HepG2 (cell line): ENCODE data around the gene KCNH1. TPM values are rescaled to one million over a fixed set of nuclear protein-coding genes. Genes with fewer than 3 reads are reported as not detected.

ENCODE experiments used
- ATAC-seq: fragments of 200-7000 bp; cut with Tn5 transposase; 3 replicates; pipeline ENCODE4 v1.9.1; 2020; ENCODE audit warnings: mild to moderate bottlenecking, moderate library complexity
- BruUV-seq: library from RNA; stranded (reverse); fragments of 400-500 nt; replicated peaks from 2 replicates; lab custom pipeline; 2021; lab: Mats Ljungman, UMichigan
- CTCF ChIA-PET: fragments of 300-600 bp; formaldehyde crosslinking; extraction: SDS; loops from one replicate; lab custom pipeline; 2021; ENCODE audit warnings: low total read pairs, inconsistent platforms, low intra/inter-chr PET ratio; lab: Yijun Ruan, JAX
- POLR2A ChIA-PET: fragments of 350-600 bp; sonication (Branson Sonifier 250); formaldehyde crosslinking; loops from one replicate; lab custom pipeline; 2020; ENCODE audit warnings: antibody characterized with exemption, inconsistent platforms; lab: Yijun Ruan, JAX
- DNase-seq: peaks from one replicate; pipeline ENCODE4 v3.0.0-alpha.2; 2015; ENCODE audit warnings: low spot score
- FAIRE-seq: peaks from 3 replicates; lab custom pipeline; 2011; peaks lifted over from hg19 to GRCh38; lab: Jason Lieb, UNC
- H2AFZ ChIP-seq: one replicate; pipeline ENCODE4 v1.6.1; 2011; ENCODE audit warnings: low read length, inconsistent platforms
- H3K27ac ChIP-seq: fragments of 300-600 bp; 3 replicates; pipeline ENCODE4 v1.8.0; 2011; ENCODE audit warnings: mixed run types, mild to moderate bottlenecking, mixed read lengths, low read length, inconsistent platforms; ENCODE audit not compliant: insufficient read depth; ENCODE audit errors: extremely low read length
- H3K27me3 ChIP-seq, 2 experiments: fragments of 200-600 bp in 1 of 2; 2 replicates in 1 of 2; 3 replicates in 1 of 2; pipeline versions ENCODE4 v1.6.0 to v1.8.0; 2011; ENCODE audit warnings: low read length in 2 of 2, mild to moderate bottlenecking in 2 of 2, moderate library complexity in 2 of 2, inconsistent platforms in 1 of 2; ENCODE audit not compliant: insufficient read depth in 2 of 2, control insufficient read depth in 1 of 2
- H3K36me3 ChIP-seq, 2 experiments: fragments of 200-600 bp in 1 of 2; replicated peaks in 1 of 2; 2 replicates in 1 of 2; 3 replicates in 1 of 2; pipeline versions ENCODE4 v1.5.1 to v1.8.0; 2011; ENCODE audit warnings: low read length in 2 of 2, inconsistent platforms in 1 of 2; ENCODE audit not compliant: insufficient read depth in 2 of 2, control insufficient read depth in 1 of 2
- H3K4me1 ChIP-seq: 2 replicates; pipeline ENCODE4 v1.5.1; 2012; ENCODE audit warnings: low read length, inconsistent platforms; ENCODE audit not compliant: insufficient read depth
- H3K4me2 ChIP-seq: 2 replicates; pipeline ENCODE4 v1.6.0; 2011; ENCODE audit warnings: low read depth, low read length, inconsistent platforms
- H3K4me3 ChIP-seq, 3 experiments: fragments of 200-600 bp in 1 of 3; sonication (generic), shearing (Covaris generic) in 1 of 3; replicated peaks in 1 of 3; 2 replicates each; pipeline ENCODE4 v1.5.1; 2011 to 2016; ENCODE audit warnings: low read length in 3 of 3, inconsistent platforms in 2 of 3, low read depth in 2 of 3, mild to moderate bottlenecking in 2 of 3, control low read depth in 1 of 3, mixed read lengths in 1 of 3; ENCODE audit not compliant: insufficient read depth in 1 of 3
- H3K79me2 ChIP-seq: one replicate; pipeline ENCODE4 v1.6.1; 2011; ENCODE audit warnings: low read length, inconsistent platforms; ENCODE audit not compliant: insufficient read depth
- H3K9ac ChIP-seq: 2 replicates; pipeline ENCODE4 v1.6.0; 2011; ENCODE audit warnings: mild to moderate bottlenecking, low read depth, low read length, inconsistent platforms; ENCODE audit not compliant: insufficient read depth
- H3K9me3 ChIP-seq: 2 replicates; pipeline ENCODE4 v1.5.1; 2012; ENCODE audit warnings: mild to moderate bottlenecking, low read length
- H4K20me1 ChIP-seq: 2 replicates; pipeline ENCODE4 v1.6.0; 2011; ENCODE audit warnings: inconsistent platforms, mild to moderate bottlenecking, low read length, moderate library complexity; ENCODE audit not compliant: insufficient read depth
- CEBPB ChIP-seq: IDR thresholded peaks from 2 replicates; pipeline ENCODE4 v1.6.1; 2011; ENCODE audit warnings: low read depth, low read length, improper control_type of control experiment, borderline replicate concordance
- LBX2 ChIP-seq: sonication (generic); formaldehyde crosslinking; IDR thresholded peaks from 2 replicates; pipeline ENCODE4 v1.5.0; 2020; ENCODE audit warnings: missing genetic modification reagents, mild to moderate bottlenecking, borderline replicate concordance
- MTA1 ChIP-seq: sonication (generic); formaldehyde crosslinking; IDR thresholded peaks from 2 replicates; pipeline ENCODE4 v1.4.0; 2020; ENCODE audit warnings: missing genetic modification reagents, mild to moderate bottlenecking, borderline replicate concordance
- MYPOP ChIP-seq: sonication (generic); formaldehyde crosslinking; IDR thresholded peaks from 2 replicates; pipeline ENCODE4 v1.8.1; 2023; ENCODE audit warnings: mild to moderate bottlenecking, moderate library complexity, missing genetic modification reagents
- SAP130 ChIP-seq: IDR thresholded peaks from 2 replicates; pipeline ENCODE4 v1.6.1; 2016; ENCODE audit warnings: low read depth
- TOE1 ChIP-seq: sonication (generic); formaldehyde crosslinking; IDR thresholded peaks from 2 replicates; pipeline ENCODE4 v1.4.0; 2020; ENCODE audit warnings: mild to moderate bottlenecking, missing genetic modification reagents
- ZFP62 ChIP-seq: sonication (generic); formaldehyde crosslinking; IDR thresholded peaks from 2 replicates; pipeline ENCODE4 v1.4.0; 2020; ENCODE audit warnings: missing genetic modification reagents
- ZNF503 ChIP-seq: sonication (generic); formaldehyde crosslinking; IDR thresholded peaks from 2 replicates; pipeline ENCODE4 v1.4.0; 2020; ENCODE audit warnings: missing genetic modification reagents
- ZSCAN9 ChIP-seq: IDR thresholded peaks from 2 replicates; pipeline ENCODE4 v1.6.1; 2016; ENCODE audit warnings: borderline replicate concordance
- WGBS: methylation state at CpG from one replicate; pipeline ENCODE4 v1.1.6; 2017; ENCODE audit warnings: low lambda C conversion rate; 5-methylcytosine and 5-hydroxymethylcytosine counted together
- in situ Hi-C: cut with HindIII; loops from 2 replicates; pipeline ENCODE4 v1.10.0; 2017; ENCODE audit warnings: low pct_unique_long_range_greater_than_20kb; ENCODE audit not compliant: extremely low pct_ligation_motif_present
- intact Hi-C: fragments of 100-400 bp; cut with micrococcal nuclease; formaldehyde crosslinking; loops from one replicate; pipeline ENCODE4 v1.10.0; 2022; ENCODE audit not compliant: unreplicated experiment
- polyA plus RNA-seq, 8 experiments: library from polyadenylated mRNA; depleted of rRNA in 3 of 8; stranded (reverse) in 7 of 8; unstranded in 1 of 8; fragments of >200 nt; fragmentation: Illumina TruSeq in 4 of 8; extraction: Trizol in 4 of 8; gene quantifications; 2 replicates each; pipeline versions ENCODE4 v1.2.1 to v1.2.3, GENCODE V29; 2011 to 2016; ENCODE audit warnings: low read depth in 4 of 8, missing spikeins in 1 of 8, mixed read lengths in 1 of 8; ENCODE audit not compliant: insufficient read depth in 1 of 8
- total RNA-seq, 5 experiments: library from RNA; depleted of rRNA; stranded (reverse); fragments of >200 nt; fragmentation: Illumina TruSeq; extraction: Trizol; gene quantifications; 2 replicates each; pipeline ENCODE4 v1.2.3, GENCODE V29; 2016; ENCODE audit warnings: low read depth in 1 of 5

The KCNH1 gene
- total and polyA plus RNA-seq, 2 of the 13 experiments (the other 11 are each of a cell fraction or from before 2014, with no cell fraction given) = not detected

GRCh38 chr1:210922666-210923065 lies 211.3 kb downstream of the KCNH1 start (continued):
- TF ChIP-seq LBX2 (CRISPR knock-in tag) = no peak
- no peak for TF ChIP-seq MTA1 (CRISPR knock-in tag)
- no peak for TF ChIP-seq MYPOP (CRISPR knock-in tag)
- no peak for TF ChIP-seq ZSCAN9 (CRISPR knock-in tag)
- no peak for TF ChIP-seq CEBPB

- ATAC-seq = no peak
- no TSS peak for BruUV-seq
- no peak for FAIRE-seq
These were observed 212.9 kb downstream of the KCNH1 start for GRCh38 chr1:210920716-210921694.

More at GRCh38 chr1:210920716-210921694, 212.9 kb downstream of the KCNH1 start:
- no peak overlapping the region for H3K4me3 ChIP-seq
- no peaks in the 10 kb centered on the region for H3K79me2 ChIP-seq
- ChIA-PET POLR2A (no interaction called here), CTCF (no interaction called here)
- no peak for DNase-seq
- 10% methylated on average over 5 of the region's 5 CpGs for WGBS
- in situ Hi-C loops = no loop called here
- TF ChIP-seq TOE1 (CRISPR knock-in tag) (no peak), ZFP62 (CRISPR knock-in tag) (no peak), SAP130 (CRISPR knock-in tag) (no peak), ZNF503 (CRISPR knock-in tag) (no peak)
- no peak overlapping the region for H3K27ac ChIP-seq
- no peaks in the 10 kb centered on the region for H3K9me3 ChIP-seq
- no peak overlapping the region for H2AFZ ChIP-seq
- H3K9ac ChIP-seq = no peak overlapping the region
- H3K36me3 ChIP-seq = no peaks in the 10 kb centered on the region
- no peak overlapping the region for H3K4me2 ChIP-seq
- H4K20me1 ChIP-seq = no peaks in the 10 kb centered on the region
- no peaks in the 10 kb centered on the region for H3K27me3 ChIP-seq
- intact Hi-C loops = no loop called here
- no peaks in the 10 kb centered on the region for H3K4me1 ChIP-seq
